Ovary (tissue), 9 donors: Measurements from ENCODE around the gene UNC5B. TPM values are rescaled to one million over a fixed set of nuclear protein-coding genes. Genes with fewer than 3 reads are reported as not detected.

ENCODE experiments used
- DNase-seq, 5 donors: peaks; one replicate each; pipeline ENCODE4 v3.0.0-alpha.2; 2019 to 2020
- H3K27ac ChIP-seq, 2 donors: fragments of 200-600 bp; one replicate each; pipeline versions ENCODE4 v1.5.1 to v1.8.0; 2019 to 2022
- H3K27me3 ChIP-seq: fragments of 200-600 bp; one replicate; pipeline ENCODE4 v1.8.0; 2022
- H3K36me3 ChIP-seq: fragments of 200-600 bp; sonication (generic); one replicate; pipeline ENCODE4 v1.5.1; 2019
- H3K4me1 ChIP-seq: one replicate; pipeline ENCODE4 v1.8.1; 2013; ENCODE audit warnings: mild to moderate bottlenecking, moderate library complexity; ENCODE audit not compliant: insufficient read depth
- H3K4me3 ChIP-seq: fragments of 200-600 bp; sonication (generic); one replicate; pipeline ENCODE4 v1.5.1; 2017
- H3K9me3 ChIP-seq, 2 donors: fragments of 200-600 bp in 1 of 2; sonication (generic) in 1 of 2; one replicate each; pipeline versions ENCODE4 v1.5.1 to v1.8.1; 2013 to 2019; ENCODE audit warnings: mild to moderate bottlenecking in 1 of 2, moderate library complexity in 1 of 2
- EP300 ChIP-seq: sonication (generic); formaldehyde crosslinking; IDR thresholded peaks from one replicate; pipeline ENCODE4 v1.6.1; 2017; ENCODE audit warnings: antibody characterized with exemption
- POLR2A ChIP-seq: fragments of 450-650 bp; IDR thresholded peaks from one replicate; pipeline ENCODE4 v1.6.1; 2017; ENCODE audit warnings: antibody characterized with exemption, mild to moderate bottlenecking, moderate library complexity
- WGBS, 3 donors: extraction: QIAGEN DNeasy Blood & Tissue Kit in 1 of 3; methylation state at CpG; one replicate each; pipeline versions ENCODE4 v1.1.5 to v1.1.7; 2013 to 2017; 5-methylcytosine and 5-hydroxymethylcytosine counted together
- intact Hi-C, 4 donors: fragments of 100-400 bp; cut with DNase I; formaldehyde crosslinking; loops; one replicate each; pipeline versions ENCODE4 v1.11.0 to v1.15.1; 2022 to 2023
- polyA plus RNA-seq, 2 donors: library from polyadenylated mRNA; stranded (reverse); fragments of 200-250 nt in 1 of 2; fragments of 350-450 nt in 1 of 2; fragmentation: Illumina TruSeq in 1 of 2; extraction: RNeasy Lipid Tissue Mini Kit (QIAGEN cat#74804) in 1 of 2; gene quantifications; one replicate each; pipeline ENCODE4 v1.2.3, GENCODE V29; 2013 to 2014
- total RNA-seq, 7 donors: library from RNA; depleted of rRNA in 2 of 7; stranded (reverse); fragments of >200 nt in 2 of 7; fragmentation: NEBNext Ultra II Directional in 3 of 7; extraction: Animal tissue kit (Norgen Biotek cat#: 25700) in 3 of 7; gene quantifications; one replicate each; pipeline versions ENCODE4 v1.1.0 to v1.2.4, GENCODE V29; 2016 to 2023
- TF ChIP-seq, protein P1 (sequence below), 3 donors: fragments of 450-650 bp in 2 of 3; fragments of 200-600 bp in 1 of 3; IDR thresholded peaks; one replicate each; pipeline versions ENCODE4 v1.5.1 to v1.8.0; 2016 to 2022; ENCODE audit warnings: antibody characterized with exemption in 3 of 3, mild to moderate bottlenecking in 1 of 3
- donor health status: DM: no; HTN: no; CAD: no; lungs with moderate emphysema.
- donor health status: DM: no; HTN: no; CAD: no.
- donor health status: Bipolar disorder and iron deficiency.
- donor health status: DM: yes; HTN: yes; CAD: no.
- donor health status: DM: no; HTN: no; CAD: no.
- donor health status: DM: yes; HTN: yes; CAD: no.

The UNC5B gene
- total and polyA plus RNA-seq, 9 donors: 2.7 to 48.0 (median 6.3) TPM

DNA sequence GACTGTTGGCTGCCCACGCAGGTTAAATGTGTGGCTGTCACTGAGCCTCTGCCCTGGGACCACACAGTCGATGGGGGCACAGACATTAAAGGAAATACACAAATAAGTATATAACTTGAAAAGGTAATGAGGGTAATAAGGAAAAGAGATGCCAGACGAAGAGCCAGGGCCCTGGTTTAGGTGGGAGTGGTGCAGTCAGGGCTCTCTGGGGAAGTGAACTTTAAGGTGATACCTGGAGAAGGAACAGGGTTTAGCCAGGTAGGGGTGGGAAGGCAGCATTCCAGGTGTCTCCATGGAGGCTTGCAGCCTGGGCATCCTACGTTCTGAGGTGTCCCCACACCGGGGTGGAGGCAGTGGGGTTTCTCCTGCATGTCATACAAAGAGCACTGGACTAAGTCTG is 50.4 kb downstream of the UNC5B start:
- intact Hi-C loops: loop anchor here in 2 of 4 donors (10.0 kb wide), 1 partner anchor 48 kb away; the partner anchor contains the start of gene UNC5B (in 2 of the 2)
- H3K27ac ChIP-seq: no peak overlapping the region
- 84 to 90% (median 88%) methylated on average over 5 of the region's 5 CpGs for WGBS, 3 donors

DNA sequence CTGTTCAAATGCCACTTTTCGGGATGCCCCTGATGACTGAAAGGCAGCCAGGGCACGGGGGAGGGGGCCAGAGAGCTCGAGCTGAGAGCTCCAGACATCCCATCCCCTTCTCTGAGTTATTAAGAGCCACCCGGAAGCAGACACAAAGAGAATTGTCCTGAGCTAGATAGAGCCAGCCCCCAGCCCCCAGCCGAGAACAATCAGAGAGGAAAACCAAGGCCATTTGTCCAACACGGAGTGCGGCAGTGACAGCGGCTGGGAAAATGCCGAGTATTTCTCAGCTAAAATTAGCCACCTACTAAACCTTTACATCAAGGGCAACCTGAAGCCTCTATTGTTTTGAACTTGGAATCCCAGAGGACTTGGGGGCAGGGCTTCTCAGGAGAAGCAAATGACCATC is 51.0 kb downstream of the UNC5B start:
- DNase-seq: no peak
- no peaks in the 10 kb centered on the region for H3K27me3 ChIP-seq
- no peaks in the 10 kb centered on the region for H3K36me3 ChIP-seq
- 66 to 92% (median 83%) methylated on average over 9 of the region's 9 CpGs for WGBS, 3 donors
- TF ChIP-seq EP300: no peak
- no peak for TF ChIP-seq POLR2A
- TF ChIP-seq, protein P1, sequence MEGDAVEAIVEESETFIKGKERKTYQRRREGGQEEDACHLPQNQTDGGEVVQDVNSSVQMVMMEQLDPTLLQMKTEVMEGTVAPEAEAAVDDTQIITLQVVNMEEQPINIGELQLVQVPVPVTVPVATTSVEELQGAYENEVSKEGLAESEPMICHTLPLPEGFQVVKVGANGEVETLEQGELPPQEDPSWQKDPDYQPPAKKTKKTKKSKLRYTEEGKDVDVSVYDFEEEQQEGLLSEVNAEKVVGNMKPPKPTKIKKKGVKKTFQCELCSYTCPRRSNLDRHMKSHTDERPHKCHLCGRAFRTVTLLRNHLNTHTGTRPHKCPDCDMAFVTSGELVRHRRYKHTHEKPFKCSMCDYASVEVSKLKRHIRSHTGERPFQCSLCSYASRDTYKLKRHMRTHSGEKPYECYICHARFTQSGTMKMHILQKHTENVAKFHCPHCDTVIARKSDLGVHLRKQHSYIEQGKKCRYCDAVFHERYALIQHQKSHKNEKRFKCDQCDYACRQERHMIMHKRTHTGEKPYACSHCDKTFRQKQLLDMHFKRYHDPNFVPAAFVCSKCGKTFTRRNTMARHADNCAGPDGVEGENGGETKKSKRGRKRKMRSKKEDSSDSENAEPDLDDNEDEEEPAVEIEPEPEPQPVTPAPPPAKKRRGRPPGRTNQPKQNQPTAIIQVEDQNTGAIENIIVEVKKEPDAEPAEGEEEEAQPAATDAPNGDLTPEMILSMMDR (IDR thresholded peaks at IDR 0.05): no peak
- no peak overlapping the region for H3K4me3 ChIP-seq
- peaks cover 9% of the 10 kb centered on the region for H3K4me1 ChIP-seq
- intact Hi-C loops: loop anchor here in 2 of 4 donors (10.0 kb wide), 1 partner anchor 49 kb away; the partner anchor contains the start of gene UNC5B (in 2 of the 2)
- H3K9me3 ChIP-seq: no peaks in the 10 kb centered on the region
- H3K27ac ChIP-seq: no peak overlapping the region

More for the DNA sequence above, 50.4 kb downstream of the UNC5B start:
- no peaks in the 10 kb centered on the region for H3K36me3 ChIP-seq
- H3K27me3 ChIP-seq: no peaks in the 10 kb centered on the region
- H3K4me3 ChIP-seq: no peak overlapping the region
- no peak for TF ChIP-seq EP300
- TF ChIP-seq, protein P1 (IDR thresholded peaks at IDR 0.05): no peak
- TF ChIP-seq POLR2A: no peak
- no peak for DNase-seq
- H3K9me3 ChIP-seq: no peaks in the 10 kb centered on the region
- peaks cover 9% of the 10 kb centered on the region for H3K4me1 ChIP-seq

DNA sequence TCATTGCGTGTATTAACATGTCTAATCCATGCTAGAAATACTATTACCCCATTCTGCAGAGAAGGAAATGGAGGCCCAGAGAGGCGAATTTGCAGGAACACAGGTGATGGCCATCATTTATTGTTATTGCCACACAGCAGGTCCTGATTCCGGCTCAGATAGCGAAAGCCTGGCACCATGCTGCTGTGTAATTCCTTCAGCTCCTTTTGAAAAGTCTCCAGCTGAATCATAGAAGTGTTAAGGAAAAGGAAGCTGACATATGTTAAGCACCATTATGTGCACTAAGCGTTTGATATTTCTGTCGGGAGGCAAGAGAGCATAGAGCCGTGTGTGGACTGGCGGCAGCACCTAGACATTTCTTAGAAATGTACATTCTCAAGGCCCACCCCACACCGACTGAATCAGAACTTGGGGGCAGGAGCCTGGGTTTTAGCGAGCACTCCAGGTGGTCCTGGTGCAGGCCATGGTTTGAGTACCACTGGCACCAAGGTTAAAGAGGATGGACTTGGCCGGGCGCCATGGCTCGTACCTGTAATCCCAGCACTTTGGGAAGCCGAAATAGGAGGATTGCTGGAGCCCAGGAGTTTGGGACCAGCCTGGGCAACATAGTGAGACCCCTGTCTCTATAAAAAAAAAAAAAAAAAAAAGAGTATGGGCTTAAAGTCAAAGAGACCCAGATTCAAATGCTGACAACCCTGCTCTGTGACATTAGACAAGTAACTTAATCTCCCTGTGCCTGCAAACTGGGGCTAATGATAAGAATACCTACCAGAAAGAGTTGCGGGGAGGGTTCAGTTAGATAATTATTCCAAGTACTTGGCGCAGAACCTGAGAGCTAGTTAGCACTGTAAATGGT is 52.2 kb downstream of the UNC5B start:
- no peaks in the 10 kb centered on the region for H3K36me3 ChIP-seq
- 89 to 91% (median 91%) methylated on average over 16 of the region's 16 CpGs for WGBS, 3 donors
- peaks cover 10% of the 10 kb centered on the region for H3K4me1 ChIP-seq
- H3K9me3 ChIP-seq: no peaks in the 10 kb centered on the region
- no peak overlapping the region for H3K27ac ChIP-seq
- TF ChIP-seq, protein P1 (IDR thresholded peaks at IDR 0.05): no peak
- TF ChIP-seq EP300 (no peak), POLR2A (no peak)
- DNase-seq: no peak
- intact Hi-C loops: loop anchor here in 2 of 4 donors (10.0 kb wide), 1 partner anchor 50 kb away; the partner anchor contains the start of gene UNC5B (in 2 of the 2)
- no peak overlapping the region for H3K4me3 ChIP-seq
- H3K27me3 ChIP-seq: no peaks in the 10 kb centered on the region

- DNase-seq: no peak
- WGBS, 3 donors: 93 to 97% (median 97%) methylated on average over 9 of the region's 9 CpGs
- Histone ChIP-seq H3K36me3 (no peaks in the 10 kb centered on the region), H3K27ac (no peak overlapping the region), H3K4me1 (peaks cover 9% of the 10 kb centered on the region), H3K27me3 (no peaks in the 10 kb centered on the region), H3K4me3 (no peak overlapping the region), H3K9me3 (no peaks in the 10 kb centered on the region)
- TF ChIP-seq, protein P1 (IDR thresholded peaks at IDR 0.05): no peak
- no peak for TF ChIP-seq EP300
- no peak for TF ChIP-seq POLR2A
- intact Hi-C loops: loop anchor here in 2 of 4 donors (10.0 kb wide), 1 partner anchor 50 kb away; the partner anchor contains the start of gene UNC5B (in 2 of the 2)
Observed at GRCh38 chr10:71265201-71265575, 52.8 kb downstream of the UNC5B start.
